GM04504 (cell line): ENCODE data around the gene ZAP70.

Experiments used
- DNase-seq: peaks from one replicate; pipeline ENCODE4 v3.0.0-alpha.2; 2012; ENCODE audit warnings: low read depth

The ZAP70 gene

DNA sequence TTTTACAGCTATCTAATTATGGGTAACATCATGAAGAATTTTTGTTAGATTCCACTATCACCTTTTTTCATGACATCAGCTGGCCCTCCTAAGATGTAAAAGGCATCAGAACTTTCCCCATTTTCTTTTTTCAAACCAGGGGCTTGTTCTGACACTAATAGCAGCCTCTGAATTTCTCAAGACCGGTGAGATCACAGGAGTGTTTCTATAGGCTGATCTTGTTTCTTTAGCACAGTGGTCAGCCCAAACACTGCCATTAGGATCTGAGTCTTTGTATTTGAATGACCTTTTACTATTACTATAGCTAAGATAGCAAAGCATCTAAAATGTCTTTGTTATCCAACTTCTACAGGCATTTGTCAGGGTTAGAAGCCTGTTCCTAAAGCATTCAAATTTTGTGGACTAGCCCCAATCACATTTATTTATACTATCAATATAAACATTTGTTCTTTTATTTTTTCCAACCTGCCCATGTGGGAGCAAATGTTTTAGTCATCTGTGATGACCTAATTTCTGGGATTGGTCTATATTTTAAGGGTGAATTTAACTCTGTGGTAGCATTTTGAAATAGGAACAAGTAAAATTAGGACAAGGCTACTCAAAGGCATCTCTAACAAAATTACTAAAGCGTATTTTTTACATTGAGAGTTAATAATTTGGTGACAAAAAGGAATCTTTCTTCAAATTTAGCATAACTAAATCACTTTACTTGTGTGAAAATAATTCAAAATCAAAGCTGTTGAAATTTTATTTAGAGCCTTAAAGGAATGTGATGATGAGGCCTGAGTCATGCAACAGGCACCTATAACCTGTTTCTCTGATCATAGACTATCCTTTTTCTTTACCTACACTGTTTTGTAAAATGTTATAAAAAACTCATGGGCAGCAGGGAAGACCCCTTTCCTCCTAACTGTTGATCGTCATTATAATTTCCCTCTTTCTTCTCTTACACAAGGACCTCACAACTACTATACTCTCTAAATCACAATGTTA is 39.3 kb downstream of the ZAP70 start:
- DNase-seq, result no peak

DNA sequence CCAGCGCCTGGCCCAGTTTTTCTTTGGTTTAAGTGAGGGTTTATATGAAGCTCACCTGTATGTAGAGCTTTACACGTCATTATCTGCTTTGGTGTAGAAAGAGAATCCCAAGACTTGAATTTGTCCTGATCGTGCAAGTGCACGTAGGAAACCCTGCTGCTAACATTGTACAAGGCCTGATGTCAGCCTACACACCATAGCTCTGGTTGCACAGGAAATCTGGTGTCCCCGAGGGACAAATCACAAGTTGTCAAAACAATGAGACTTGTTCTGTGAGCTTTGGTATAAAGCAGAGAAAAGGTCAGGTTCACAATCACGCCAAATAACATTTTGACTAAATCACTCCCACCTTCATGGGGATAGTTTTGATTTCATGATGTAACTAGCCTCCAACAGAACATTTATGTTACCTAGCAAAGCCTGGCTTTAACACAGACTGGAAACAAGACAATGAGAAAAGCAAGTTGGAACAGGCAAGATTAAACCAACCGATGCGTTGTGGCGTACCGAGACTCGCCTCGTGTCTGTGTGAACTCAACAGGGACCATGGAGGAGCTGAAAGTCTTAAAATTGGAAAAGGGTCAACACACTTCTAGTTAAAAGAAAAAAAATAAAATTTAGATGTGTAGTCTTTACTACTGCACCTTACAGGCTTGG is 41.4 kb downstream of the ZAP70 start:
- DNase-seq, result no peak

DNA sequence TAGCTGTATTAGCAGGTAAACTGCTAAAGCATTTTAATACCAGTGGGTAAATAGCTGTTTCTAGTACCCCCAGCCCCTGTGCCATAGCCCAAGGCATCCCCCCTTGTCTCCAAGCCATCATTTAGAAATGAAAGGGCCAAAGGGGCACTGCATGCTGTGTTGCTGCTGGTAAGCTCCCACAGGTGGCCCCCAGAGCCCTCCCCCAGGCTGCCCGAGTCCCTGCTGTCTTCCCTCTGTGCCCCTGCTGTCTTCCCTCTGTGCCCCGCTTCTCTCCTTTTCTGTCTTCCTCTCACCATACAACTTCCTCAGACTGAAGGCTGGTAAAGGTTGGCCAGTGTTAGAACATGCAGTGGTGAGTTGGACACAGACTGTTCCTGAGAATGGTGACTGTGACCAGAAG is 42.1 kb downstream of the ZAP70 start:
- no peak for DNase-seq

- no peak for DNase-seq
These were observed 43.7 kb downstream of the ZAP70 start for GRCh38 chr2:97757062-97757461.

DNA sequence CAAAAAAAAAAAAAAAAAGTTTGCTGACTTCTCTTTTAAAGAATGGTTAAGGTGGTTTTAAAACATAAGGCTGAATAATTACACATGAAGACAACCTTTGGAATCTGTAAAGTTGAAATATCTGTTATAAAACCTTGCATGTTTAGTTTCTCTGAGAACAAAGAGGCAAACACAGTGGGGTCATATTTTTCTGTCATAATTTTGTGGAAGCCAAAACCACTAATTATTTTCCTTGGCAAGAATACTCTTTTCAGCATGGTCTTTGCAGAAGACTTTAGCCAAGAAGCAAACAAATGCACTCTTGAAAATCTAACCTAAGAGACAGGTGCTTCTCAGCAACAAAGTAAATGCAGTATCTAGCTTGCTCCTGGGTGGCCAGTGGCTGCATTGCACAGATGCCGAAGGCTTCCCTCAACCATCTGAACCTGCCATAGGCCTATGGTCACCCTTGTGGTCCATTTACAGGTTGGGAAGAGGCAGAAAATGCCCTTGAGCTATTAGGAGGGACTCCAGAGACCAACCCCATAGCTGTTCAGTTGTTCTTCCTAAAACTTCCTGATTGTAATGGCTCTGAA is 44.8 kb downstream of the ZAP70 start:
- DNase-seq, result no peak

GRCh38 chr2:97759727-97760407 is 46.5 kb downstream of the ZAP70 start:
- DNase-seq, result no peak

- no peak for DNase-seq
These were observed 47.2 kb downstream of the ZAP70 start for GRCh38 chr2:97760480-97761049.

DNA sequence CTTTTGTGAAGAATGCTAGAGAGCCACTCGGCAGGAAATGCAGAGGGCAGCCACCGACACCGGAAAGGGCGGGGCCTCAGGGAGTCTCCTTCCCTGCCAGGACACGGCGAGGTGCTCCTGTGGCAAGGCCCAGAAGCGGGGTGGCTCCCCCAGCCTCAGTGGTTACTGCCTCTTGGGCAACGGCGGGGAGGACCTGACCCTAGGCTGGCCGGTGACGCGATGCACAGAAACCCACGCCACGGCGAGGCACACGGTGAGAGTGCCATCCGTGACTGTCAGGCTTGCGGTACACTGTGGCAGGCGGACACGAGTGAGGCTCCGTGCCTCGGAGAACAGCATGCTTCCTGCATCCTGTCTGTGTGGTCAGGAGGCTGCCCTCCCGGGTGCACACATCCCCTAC is 47.8 kb downstream of the ZAP70 start:
- DNase-seq, result no peak

GRCh38 chr2:97763176-97763845 is 49.9 kb downstream of the ZAP70 start:
- DNase-seq, result no peak

DNA sequence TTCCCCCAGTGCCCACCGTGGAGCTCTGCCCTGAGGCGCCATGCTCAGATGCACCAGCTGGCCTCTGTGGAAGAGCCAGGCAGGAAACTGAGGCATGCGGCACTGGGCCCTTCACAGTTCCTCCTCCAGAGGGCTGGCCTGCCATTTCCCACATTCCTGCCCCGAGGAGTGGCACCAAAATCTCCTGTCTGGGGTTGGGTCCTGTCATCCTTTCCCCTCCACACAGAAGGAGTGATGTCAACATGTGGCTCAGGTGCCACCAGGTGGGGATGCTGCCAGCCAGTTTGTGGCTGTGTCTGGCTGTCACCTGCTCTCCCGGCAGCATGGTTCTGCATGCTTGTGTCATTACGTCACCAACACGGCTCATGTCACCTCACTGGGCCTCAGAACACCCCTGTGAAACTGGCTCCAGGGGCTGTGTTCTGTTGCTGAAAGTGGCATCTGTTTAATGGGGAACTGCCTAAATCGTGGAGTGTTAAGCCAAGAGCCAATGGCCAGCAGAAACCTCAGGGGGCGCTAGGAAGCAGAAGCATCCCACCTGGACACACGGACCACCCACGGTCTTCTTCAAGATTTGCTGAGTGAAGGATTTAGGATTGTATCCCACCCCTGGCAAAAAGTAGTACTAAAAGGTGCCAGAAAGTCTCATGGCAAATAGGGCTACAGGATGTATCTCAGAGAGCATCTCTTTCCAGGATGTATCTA is 51.3 kb downstream of the ZAP70 start:
- DNase-seq, result no peak

- DNase-seq, result no peak
These were observed 52.6 kb downstream of the ZAP70 start for GRCh38 chr2:97765933-97766332.

DNA sequence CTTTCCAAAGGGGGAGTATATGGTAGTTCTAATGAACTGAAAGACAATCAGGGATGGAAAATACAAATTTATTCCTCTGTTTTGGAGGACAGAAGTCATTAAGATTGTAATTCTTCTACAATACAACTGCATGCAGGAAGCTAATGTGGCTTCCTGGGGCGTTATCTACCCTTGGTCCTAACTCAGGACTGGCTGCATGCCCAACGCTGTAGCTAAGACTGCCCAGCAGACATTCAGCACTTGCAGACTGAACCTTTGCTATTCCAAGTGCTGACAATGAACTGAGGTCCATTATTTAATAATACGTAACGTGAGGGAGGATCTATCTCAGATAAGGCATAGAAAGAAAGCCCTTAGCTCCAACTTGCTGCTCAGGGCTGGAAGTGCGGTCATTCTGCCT is 53.2 kb downstream of the ZAP70 start:
- DNase-seq, result no peak

GRCh38 chr2:97769308-97769707 is 55.9 kb downstream of the ZAP70 start:
- DNase-seq, result no peak

DNA sequence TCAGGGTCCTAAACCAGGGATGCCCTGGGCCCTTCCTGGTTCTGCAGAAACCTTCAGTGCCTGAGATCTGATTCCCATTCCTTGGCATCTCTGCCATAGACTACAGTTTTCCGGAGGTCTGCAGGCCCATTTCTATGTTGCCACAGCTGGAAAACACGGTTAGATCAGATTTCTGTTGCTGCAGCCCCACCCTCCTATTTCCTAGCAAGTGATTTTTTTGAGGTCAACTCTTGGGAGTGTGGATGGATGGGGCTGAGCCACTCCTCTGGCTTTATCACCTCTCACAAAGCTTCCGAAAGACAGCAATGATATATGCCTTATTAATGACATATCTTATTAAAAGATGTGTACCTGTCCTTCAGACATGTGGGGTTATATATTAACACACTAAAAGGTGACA is 56.3 kb downstream of the ZAP70 start:
- DNase-seq, result no peak

DNA sequence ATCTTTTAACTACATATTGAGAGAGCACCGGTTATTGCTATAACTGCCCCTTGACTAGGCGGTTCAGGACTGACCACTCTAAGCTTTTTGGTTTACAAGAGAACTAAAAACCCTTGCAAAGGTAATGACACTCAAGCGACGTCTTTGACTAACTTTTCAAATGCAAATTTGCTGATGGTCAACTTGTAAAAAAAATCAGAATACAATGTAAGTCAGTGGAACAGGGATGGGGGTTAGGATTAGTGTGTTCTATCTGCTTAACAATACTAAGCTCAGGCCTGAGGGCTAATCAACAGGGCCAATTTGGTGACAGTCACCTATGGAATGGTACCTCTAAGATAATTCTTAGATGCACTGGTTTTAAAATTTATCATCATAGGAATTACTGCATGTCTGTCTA is 57.1 kb downstream of the ZAP70 start:
- no peak for DNase-seq

- no peak for DNase-seq
These were observed 61.0 kb downstream of the ZAP70 start for GRCh38 chr2:97774425-97774824.

- no peak for DNase-seq
These were observed 61.7 kb downstream of the ZAP70 start for GRCh38 chr2:97775074-97775473.

DNA sequence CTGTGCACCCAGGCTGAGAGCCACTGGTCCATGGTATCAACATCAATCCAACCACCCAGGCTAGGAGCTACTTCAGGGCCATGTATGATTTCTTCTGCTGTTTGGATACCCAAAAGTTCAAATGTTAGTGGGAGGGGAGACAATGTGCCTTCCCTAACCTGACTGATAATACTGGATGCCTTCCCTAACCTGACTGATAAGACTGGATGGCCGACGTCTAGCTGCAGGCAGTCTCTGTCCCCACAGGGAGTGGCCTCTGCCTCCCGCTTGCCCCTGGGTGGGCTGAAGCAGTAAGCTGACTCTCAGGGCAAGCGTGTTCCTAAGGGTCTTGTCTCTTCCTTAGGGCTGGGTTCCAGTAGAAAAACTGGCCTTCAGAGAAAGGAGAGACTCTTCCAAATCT is 65.8 kb downstream of the ZAP70 start:
- no peak for DNase-seq

- no peak for DNase-seq
These were observed 68.6 kb downstream of the ZAP70 start for GRCh38 chr2:97781981-97782380.

- no peak for DNase-seq
These were observed 71.6 kb downstream of the ZAP70 start for GRCh38 chr2:97784953-97785352.

- no peak for DNase-seq
These were observed 72.4 kb downstream of the ZAP70 start for GRCh38 chr2:97785818-97786217.
